Natural killer cell (primary cell): ENCODE results near the gene ITPKB. TPM values are rescaled to one million over a fixed set of nuclear protein-coding genes. Genes with fewer than 3 reads are reported as not detected.

Experiments
- ATAC-seq, 3 donors: fragments of 150-1000 bp in 2 of 3; fragments of 200-7000 bp in 1 of 3; cut with Tn5 transposase; 1 replicate in 1 of 3; 2 replicates in 2 of 3; pipeline ENCODE4 v1.10.0; 2021; ENCODE audit warnings: mild to moderate bottlenecking in 2 of 3, moderate library complexity in 2 of 3
- DNase-seq, 2 donors: peaks; one replicate each; pipeline versions ENCODE4 v3.0.0 to v3.0.0-alpha.2; 2013 to 2021; ENCODE audit warnings: mixed read lengths in 1 of 2
- H3K27ac ChIP-seq: one replicate; pipeline ENCODE4 v1.5.1; 2013; ENCODE audit warnings: mild to moderate bottlenecking, low read length
- H3K27me3 ChIP-seq: one replicate; pipeline ENCODE4 v1.6.1; 2013; ENCODE audit warnings: low read length; ENCODE audit not compliant: control insufficient read depth, insufficient read depth
- H3K36me3 ChIP-seq: one replicate; pipeline ENCODE4 v1.6.1; 2013; ENCODE audit warnings: low read length; ENCODE audit not compliant: control insufficient read depth, insufficient read depth
- H3K4me1 ChIP-seq: one replicate; pipeline ENCODE4 v1.6.1; 2013; ENCODE audit warnings: low read length; ENCODE audit not compliant: control insufficient read depth, insufficient read depth
- H3K4me3 ChIP-seq: one replicate; pipeline ENCODE4 v1.5.1; 2013; ENCODE audit warnings: low read length
- H3K9me3 ChIP-seq: one replicate; pipeline ENCODE4 v1.6.1; 2013; ENCODE audit warnings: low read length; ENCODE audit not compliant: control insufficient read depth, insufficient read depth
- H3K27ac Mint-ChIP-seq, 2 donors: one replicate each; pipeline ENCODE4 v1.8.0; 2022; ENCODE audit warnings: mild to moderate bottlenecking in 2 of 2, mixed read lengths in 2 of 2, moderate library complexity in 1 of 2
- H3K27me3 Mint-ChIP-seq, 2 donors: one replicate each; pipeline ENCODE4 v1.8.0; 2022; ENCODE audit warnings: low read depth in 2 of 2, mixed read lengths in 2 of 2
- H3K36me3 Mint-ChIP-seq: one replicate; pipeline ENCODE4 v1.8.0; 2022; ENCODE audit warnings: mixed read lengths
- H3K4me1 Mint-ChIP-seq, 2 donors: one replicate each; pipeline ENCODE4 v1.8.0; 2022; ENCODE audit warnings: mixed read lengths in 2 of 2
- H3K4me3 Mint-ChIP-seq: one replicate; pipeline ENCODE4 v1.8.0; 2022; ENCODE audit warnings: mild to moderate bottlenecking, moderate library complexity, mixed read lengths
- H3K9me3 Mint-ChIP-seq, 2 donors: one replicate each; pipeline ENCODE4 v1.8.0; 2022; ENCODE audit warnings: mixed read lengths in 2 of 2
- CTCF ChIP-seq: fragments of 200-600 bp; IDR thresholded peaks from one replicate; pipeline ENCODE4 v1.8.0; 2022; ENCODE audit warnings: antibody characterized with exemption
- whole genome bisulfite sequencing: methylation state at CpG from one replicate; pipeline ENCODE4 v1.1.7; 2013; ENCODE audit warnings: missing lambda C conversion rate; ENCODE audit not compliant: insufficient coverage; 5-methylcytosine and 5-hydroxymethylcytosine counted together
- intact Hi-C: fragments of 100-400 bp; cut with micrococcal nuclease; formaldehyde crosslinking; loops from one replicate; pipeline ENCODE4 v1.14.2; 2022
- total RNA-seq, 4 donors: library from RNA; stranded (reverse); fragments of 120-200 nt in 1 of 4; gene quantifications; one replicate each; pipeline versions ENCODE4 v1.2.3 to v1.2.4, GENCODE V29; 2013 to 2022

Gene ITPKB
- total RNA-seq, 3 donors from 2014 or later (not counting 1 experiment from before 2014, with no cell fraction given) = 92.2 to 133 (median 99.0) TPM

GRCh38 chr1:226730071-226730470 is 9.0 kb downstream of the ITPKB start:
- Histone ChIP-seq H3K4me3 (no peak overlapping the region), H3K36me3 (peaks cover 31% of the 10 kb centered on the region)
- 30% methylated on average over 1 of the region's 1 CpG for WGBS

GRCh38 chr1:226728448-226728847 is 10.6 kb downstream of the ITPKB start:
- H3K4me1 Mint-ChIP-seq = peaks cover 92 to 93% of the 10 kb centered on the region in 2 donors
- intact Hi-C loops = no loop called here
- peak in 1 of 2 donors; percentile 33 for DNase-seq

More at GRCh38 chr1:226730071-226730470, 9.0 kb downstream of the ITPKB start:
- Histone ChIP-seq H3K27me3 (no peaks in the 10 kb centered on the region), H3K27ac (peak overlapping the region; percentile 35), H3K4me1 (peaks cover 69% of the 10 kb centered on the region), H3K9me3 (no peaks in the 10 kb centered on the region)
- Mint-ChIP-seq H3K27me3 (no peaks in the 10 kb centered on the region), H3K27ac (peak overlapping the region; percentile 84 to 86), H3K36me3 (peaks cover 8% of the 10 kb centered on the region), H3K9me3 (no peaks in the 10 kb centered on the region), H3K4me3 (peak overlapping the region; percentile 87), H3K4me1 (peaks cover 92 to 93% of the 10 kb centered on the region in 2 donors)
- DNase-seq (peak in 1 of 2 donors; percentile 59), ATAC-seq (peak; percentile 60 to 74 (median 62))
- intact Hi-C loops = loop anchor here (2.0 to 10.0 kb wide), 2 partner anchors 17 to 95 kb away; no protein-coding TSS in a partner anchor
- no peak for TF ChIP-seq CTCF

GRCh38 chr1:226725897-226726267 is 13.2 kb downstream of the ITPKB start:
- no peaks in the 10 kb centered on the region for H3K9me3 ChIP-seq
- Mint-ChIP-seq H3K4me3 (peak overlapping the region; percentile 10), H3K9me3 (no peaks in the 10 kb centered on the region), H3K27ac (peak overlapping the region; percentile 84 to 86), H3K27me3 (no peaks in the 10 kb centered on the region), H3K36me3 (no peaks in the 10 kb centered on the region), H3K4me1 (peaks cover 83 to 90% of the 10 kb centered on the region in 2 donors)
- H3K27ac ChIP-seq = no peak overlapping the region
- TF ChIP-seq CTCF = no peak
- peaks cover 77% of the 10 kb centered on the region for H3K4me1 ChIP-seq
- H3K27me3 ChIP-seq = no peaks in the 10 kb centered on the region
- peaks cover 12% of the 10 kb centered on the region for H3K36me3 ChIP-seq
- intact Hi-C loops = no loop called here
- ATAC-seq (no peak), DNase-seq (peak in 1 of 2 donors; percentile 12)
- H3K4me3 ChIP-seq = no peak overlapping the region
- 69% methylated on average over 4 of the region's 4 CpGs for WGBS

More at GRCh38 chr1:226728448-226728847, 10.6 kb downstream of the ITPKB start:
- H3K27ac ChIP-seq = no peak overlapping the region
- no peaks in the 10 kb centered on the region for H3K27me3 ChIP-seq
- H3K9me3 ChIP-seq = no peaks in the 10 kb centered on the region
- Mint-ChIP-seq H3K27me3 (no peaks in the 10 kb centered on the region), H3K4me3 (peak overlapping the region; percentile 71), H3K27ac (peak overlapping the region; percentile 84 to 86), H3K36me3 (peaks cover 8% of the 10 kb centered on the region), H3K9me3 (no peaks in the 10 kb centered on the region)
- 70% methylated on average over 6 of the region's 6 CpGs for WGBS
- no peak overlapping the region for H3K4me3 ChIP-seq
- no peak for ATAC-seq
- H3K4me1 ChIP-seq = peaks cover 77% of the 10 kb centered on the region
- no peak for TF ChIP-seq CTCF
- peaks cover 18% of the 10 kb centered on the region for H3K36me3 ChIP-seq
